ENCODE data around the gene MEPCE.

The MEPCE gene

GRCh38 chr7:100407285-100408180, 22.1 kb upstream of the MEPCE start:
- peak; percentile 49 for DNase-seq

- DNase-seq, result no peak
Measured at GRCh38 chr7:100411101-100411500, 18.5 kb upstream of the MEPCE start.

GRCh38 chr7:100413346-100413745, 16.3 kb upstream of the MEPCE start:
- no peak for DNase-seq

- DNase-seq, result no peak
Measured at GRCh38 chr7:100413889-100414288, 15.7 kb upstream of the MEPCE start.

GRCh38 chr7:100415448-100415847, 14.2 kb upstream of the MEPCE start:
- no peak for DNase-seq

GRCh38 chr7:100418930-100419659, 10.5 kb upstream of the MEPCE start:
- no peak for DNase-seq

- no peak for DNase-seq
Measured at GRCh38 chr7:100419660-100420226, 9.9 kb upstream of the MEPCE start.

- DNase-seq, result no peak
Measured at GRCh38 chr7:100423315-100423714, 6.3 kb upstream of the MEPCE start.

GRCh38 chr7:100425347-100425746, 4.3 kb upstream of the MEPCE start:
- DNase-seq, result no peak

- no peak for DNase-seq
Measured at GRCh38 chr7:100426516-100426915, 3.1 kb upstream of the MEPCE start.

GRCh38 chr7:100427762-100428198, 1.9 kb upstream of the MEPCE start:
- DNase-seq, result no peak

GRCh38 chr7:100428199-100428966, 1.2 kb upstream of the MEPCE start, which contains the start of gene ZCWPW1:
ZCWPW1 (minus strand) TSS chr7:100428703; CDS start chr7:100420649, 8,054 bp downstream.
- DNase-seq, result peak; percentile 97

- peak; percentile 100 for DNase-seq
Measured at GRCh38 chr7:100428967-100429636, 529 bp upstream of the MEPCE start.

- peak; percentile 40 for DNase-seq
Measured at GRCh38 chr7:100430493-100431285, 1.1 kb downstream of the MEPCE start.

- no peak for DNase-seq
Measured at GRCh38 chr7:100431286-100431735, 1.7 kb downstream of the MEPCE start.

GRCh38 chr7:100432053-100432452, 2.4 kb downstream of the MEPCE start:
- DNase-seq, result no peak

- no peak for DNase-seq
Measured at GRCh38 chr7:100432621-100433275, 3.1 kb downstream of the MEPCE start.

GRCh38 chr7:100433276-100433591, 3.6 kb downstream of the MEPCE start:
- DNase-seq, result no peak

GRCh38 chr7:100433592-100434296, 4.1 kb downstream of the MEPCE start:
- DNase-seq, result no peak

Measured in CD4-positive, alpha-beta T cell treated with Interleukin-17A for 4 hours (primary cell).